ENCODE measurements around the gene BAMBI. TPM values are rescaled to one million over a fixed set of nuclear protein-coding genes. Genes with fewer than 3 reads are reported as not detected.

BAMBI gene
- total RNA-seq, 1 experiment from 2014 or later: 165 TPM

DNA sequence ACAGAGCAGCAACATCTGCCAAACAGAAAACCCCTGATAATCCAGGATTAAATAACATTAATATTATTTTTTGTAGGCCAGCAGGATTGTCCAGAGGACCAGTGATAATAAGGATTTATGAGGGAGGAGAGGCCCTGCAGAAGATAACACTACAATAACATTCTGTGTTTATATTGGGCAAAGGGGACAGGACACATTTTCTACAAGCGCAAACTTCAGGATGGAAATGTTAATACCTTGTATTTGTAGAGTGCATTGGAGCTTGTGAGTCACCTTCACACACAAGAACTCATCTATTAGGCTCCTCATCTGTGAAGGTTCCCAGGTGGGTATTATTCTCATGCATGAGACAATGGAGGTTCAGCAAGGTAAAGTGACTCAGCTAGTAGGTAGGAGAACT, 51.0 kb downstream of the BAMBI start:
- no peaks in the 10 kb centered on the region for H3K27me3 Mint-ChIP-seq (ENCODE audit: insufficient read depth, unreplicated experiment)
- CTCF ChIA-PET: no interaction called here
- Histone ChIP-seq H3K27me3 (replicated peaks; ENCODE audit: control insufficient read depth, insufficient read depth, low read length) (no peaks in the 10 kb centered on the region), H3K9me3 (no peaks in the 10 kb centered on the region), H3K4me3 (ENCODE audit: low read depth, low read length) (no peak overlapping the region), H3K36me3 (ENCODE audit: control insufficient read depth, insufficient read depth, low read length) (no peaks in the 10 kb centered on the region), H3K4me1 (peaks cover 7% of the 10 kb centered on the region; the same call in 1 of the 2 replicates)
- TF ChIP-seq, protein P1, sequence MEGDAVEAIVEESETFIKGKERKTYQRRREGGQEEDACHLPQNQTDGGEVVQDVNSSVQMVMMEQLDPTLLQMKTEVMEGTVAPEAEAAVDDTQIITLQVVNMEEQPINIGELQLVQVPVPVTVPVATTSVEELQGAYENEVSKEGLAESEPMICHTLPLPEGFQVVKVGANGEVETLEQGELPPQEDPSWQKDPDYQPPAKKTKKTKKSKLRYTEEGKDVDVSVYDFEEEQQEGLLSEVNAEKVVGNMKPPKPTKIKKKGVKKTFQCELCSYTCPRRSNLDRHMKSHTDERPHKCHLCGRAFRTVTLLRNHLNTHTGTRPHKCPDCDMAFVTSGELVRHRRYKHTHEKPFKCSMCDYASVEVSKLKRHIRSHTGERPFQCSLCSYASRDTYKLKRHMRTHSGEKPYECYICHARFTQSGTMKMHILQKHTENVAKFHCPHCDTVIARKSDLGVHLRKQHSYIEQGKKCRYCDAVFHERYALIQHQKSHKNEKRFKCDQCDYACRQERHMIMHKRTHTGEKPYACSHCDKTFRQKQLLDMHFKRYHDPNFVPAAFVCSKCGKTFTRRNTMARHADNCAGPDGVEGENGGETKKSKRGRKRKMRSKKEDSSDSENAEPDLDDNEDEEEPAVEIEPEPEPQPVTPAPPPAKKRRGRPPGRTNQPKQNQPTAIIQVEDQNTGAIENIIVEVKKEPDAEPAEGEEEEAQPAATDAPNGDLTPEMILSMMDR (IDR thresholded peaks at IDR 0.05; ENCODE audit: insufficient read depth in 1 of 2, low read depth in 1 of 2, low read length in 1 of 2, severe bottlenecking in 1 of 2, unreplicated experiment in 1 of 2): no peak
- no TSS peak for BruUV-seq (replicated peaks)
- no peaks in the 10 kb centered on the region for H3K36me3 Mint-ChIP-seq (ENCODE audit: insufficient read depth, unreplicated experiment)
- intact Hi-C loops (cut with micrococcal nuclease; ENCODE audit: unreplicated experiment): no loop called here
- DNase-seq: peak in 1 of 2 experiments; percentile 25
- POLR2A ChIA-PET: no interaction called here
- H3K4me1 Mint-ChIP-seq (ENCODE audit: low read depth, unreplicated experiment): peaks cover 10% of the 10 kb centered on the region
- H3K9me3 Mint-ChIP-seq (ENCODE audit: unreplicated experiment): peaks cover 13% of the 10 kb centered on the region
- no peak overlapping the region for H3K27ac Mint-ChIP-seq (ENCODE audit: unreplicated experiment)
- H3K4me3 Mint-ChIP-seq (ENCODE audit: unreplicated experiment): no peak overlapping the region

DNA sequence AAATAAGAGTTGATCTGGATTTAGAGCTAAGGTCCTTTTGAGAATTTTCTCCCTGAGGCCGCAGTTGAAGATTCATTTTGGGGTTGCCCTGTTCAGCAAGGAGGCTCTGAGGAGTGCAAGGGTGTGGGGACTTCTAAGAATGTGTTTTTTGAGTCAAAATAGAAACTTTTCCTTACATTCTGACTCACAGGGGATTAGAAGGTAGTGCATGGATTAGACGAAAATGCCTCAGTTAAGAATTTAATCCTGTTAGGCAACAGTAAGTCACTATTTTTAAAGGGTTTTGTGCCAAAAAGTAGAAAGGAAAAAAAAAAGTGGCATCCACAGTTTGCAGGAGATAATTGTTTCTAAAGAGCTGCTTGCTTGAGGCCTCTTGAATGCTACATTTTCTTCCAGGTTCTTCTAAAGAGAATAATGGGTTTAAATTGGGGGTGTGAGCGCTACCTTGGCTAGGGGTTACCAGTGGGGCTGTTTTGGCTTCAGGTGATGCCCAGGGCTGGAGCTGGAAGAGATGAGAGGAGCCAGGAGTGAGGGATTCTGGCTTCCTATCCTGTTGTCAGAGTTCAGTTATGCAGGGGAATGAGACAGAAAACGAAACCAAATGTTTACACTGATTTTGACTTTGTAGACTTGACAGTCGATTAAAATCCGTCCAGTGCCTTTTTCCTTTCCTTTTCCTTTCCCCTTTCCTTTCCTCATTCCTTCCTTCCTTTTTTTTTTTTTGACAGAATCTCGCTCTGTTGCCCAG, 52.9 kb downstream of the BAMBI start:
- Mint-ChIP-seq H3K9me3 (ENCODE audit: unreplicated experiment) (peaks cover 20% of the 10 kb centered on the region), H3K27me3 (ENCODE audit: insufficient read depth, unreplicated experiment) (no peaks in the 10 kb centered on the region), H3K4me3 (ENCODE audit: unreplicated experiment) (no peak overlapping the region), H3K4me1 (ENCODE audit: low read depth, unreplicated experiment) (peaks cover 10% of the 10 kb centered on the region), H3K27ac (ENCODE audit: unreplicated experiment) (peak overlapping the region; percentile 4), H3K36me3 (ENCODE audit: insufficient read depth, unreplicated experiment) (no peaks in the 10 kb centered on the region)
- ChIA-PET CTCF (no interaction called here), POLR2A (no interaction called here)
- H3K4me3 ChIP-seq (ENCODE audit: low read depth, low read length): no peak overlapping the region
- peaks cover 15% of the 10 kb centered on the region for H3K4me1 ChIP-seq
- BruUV-seq (replicated peaks): no TSS peak
- H3K27me3 ChIP-seq (replicated peaks; ENCODE audit: control insufficient read depth, insufficient read depth, low read length): no peaks in the 10 kb centered on the region
- no peak for DNase-seq
- TF ChIP-seq, protein P1 (IDR thresholded peaks at IDR 0.05; ENCODE audit: insufficient read depth in 1 of 2, low read depth in 1 of 2, low read length in 1 of 2, severe bottlenecking in 1 of 2, unreplicated experiment in 1 of 2): no peak
- no peaks in the 10 kb centered on the region for H3K36me3 ChIP-seq (ENCODE audit: control insufficient read depth, insufficient read depth, low read length)
- intact Hi-C loops (cut with micrococcal nuclease; ENCODE audit: unreplicated experiment): loop anchor here (1.0 kb wide), 1 partner anchor 8 kb away; no protein-coding TSS in a partner anchor
- 0 out of 2 replicates have a peak, but pooled peaks cover 3% of the 10 kb centered on the region for H3K9me3 ChIP-seq

DNA sequence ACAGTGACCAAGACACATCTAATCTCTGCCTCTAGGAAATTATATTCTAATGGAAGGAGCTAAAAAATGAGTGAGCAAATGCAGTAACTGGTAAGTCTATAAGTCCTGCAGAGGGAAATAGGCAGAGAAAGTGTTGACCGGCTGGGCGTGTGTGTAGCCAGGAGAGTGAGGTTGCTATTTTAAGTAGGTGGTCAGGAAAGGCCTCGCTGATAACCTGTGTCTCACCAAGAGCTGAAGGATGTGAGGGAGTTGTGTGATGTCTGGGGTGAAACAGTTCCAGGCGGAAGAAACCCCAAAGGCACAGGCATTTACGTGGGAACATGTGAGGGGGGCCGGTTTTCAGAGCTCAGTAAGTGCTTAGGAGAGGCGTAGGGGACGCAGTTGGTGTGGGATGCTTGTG, 54.8 kb downstream of the BAMBI start:
- peaks cover 10% of the 10 kb centered on the region for H3K4me1 Mint-ChIP-seq (ENCODE audit: low read depth, unreplicated experiment)
- DNase-seq: no peak
- no peaks in the 10 kb centered on the region for H3K36me3 ChIP-seq (ENCODE audit: control insufficient read depth, insufficient read depth, low read length)
- ChIA-PET POLR2A (no interaction called here), CTCF (no interaction called here)
- H3K27ac Mint-ChIP-seq (ENCODE audit: unreplicated experiment): no peak overlapping the region
- peaks cover 20% of the 10 kb centered on the region for H3K9me3 Mint-ChIP-seq (ENCODE audit: unreplicated experiment)
- 0 out of 2 replicates have a peak, but pooled peaks cover 3% of the 10 kb centered on the region for H3K9me3 ChIP-seq
- H3K4me3 Mint-ChIP-seq (ENCODE audit: unreplicated experiment): no peak overlapping the region
- H3K4me3 ChIP-seq (ENCODE audit: low read depth, low read length): no peak overlapping the region
- H3K27me3 ChIP-seq (replicated peaks; ENCODE audit: control insufficient read depth, insufficient read depth, low read length): no peaks in the 10 kb centered on the region
- H3K4me1 ChIP-seq: peaks cover 22% of the 10 kb centered on the region
- no TSS peak for BruUV-seq (replicated peaks)
- H3K36me3 Mint-ChIP-seq (ENCODE audit: insufficient read depth, unreplicated experiment): no peaks in the 10 kb centered on the region
- intact Hi-C loops (cut with micrococcal nuclease; ENCODE audit: unreplicated experiment): no loop called here
- H3K27me3 Mint-ChIP-seq (ENCODE audit: insufficient read depth, unreplicated experiment): no peaks in the 10 kb centered on the region
- TF ChIP-seq, protein P1 (IDR thresholded peaks at IDR 0.05; ENCODE audit: insufficient read depth in 1 of 2, low read depth in 1 of 2, low read length in 1 of 2, severe bottlenecking in 1 of 2, unreplicated experiment in 1 of 2): no peak

Other genes with a start within 250 kb of the BAMBI start
- 196 TPM in 2 replicates for gene WAC, start 144.4 kb upstream of the BAMBI start, total RNA-seq (2022)